ELR (cell line): Measurements from ENCODE around the gene NUP214.
"Not testable (repeated sequence)": the region's sequence is repeated elsewhere in the genome, so short reads cannot be mapped to it uniquely, and the experiment has no call there.

Experiments
- DNase-seq: peaks from one replicate; pipeline ENCODE4 v3.0.0-alpha.2; 2015; ENCODE audit warnings: low read depth

The NUP214 gene

GRCh38 chr9:131116281-131117120 lies 8.9 kb upstream of the NUP214 start:
- DNase-seq: no peak

DNA sequence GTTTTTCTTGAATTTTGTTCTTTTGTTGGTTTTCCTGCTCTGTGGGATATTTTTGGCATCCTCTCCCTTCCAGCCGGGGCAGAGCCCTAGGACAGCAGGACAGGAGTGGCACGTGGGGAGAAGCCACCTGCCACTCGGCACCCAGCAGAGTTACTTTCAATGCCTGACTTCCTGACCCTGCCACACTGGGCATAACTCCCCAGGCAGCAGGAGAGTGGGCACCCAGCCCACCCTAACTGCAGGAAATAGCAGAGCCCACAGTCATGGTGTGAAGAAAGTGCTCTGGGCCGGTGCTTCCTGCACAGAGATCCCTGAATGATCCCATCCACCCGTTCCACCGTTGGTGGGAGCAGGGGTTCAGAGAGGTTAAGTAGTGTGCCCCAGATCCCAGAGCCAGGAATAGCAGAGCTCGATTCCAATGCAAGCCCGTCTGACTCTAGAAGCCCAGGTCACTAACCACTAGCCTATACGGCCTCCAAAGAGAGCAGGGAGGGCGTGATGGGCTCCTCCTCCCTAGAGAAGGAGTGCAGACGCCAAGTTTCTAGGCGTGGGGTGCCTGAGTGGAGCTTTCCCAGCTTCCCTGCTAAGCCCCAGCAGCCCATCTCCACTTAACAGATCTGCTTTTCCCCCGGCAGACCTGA lies 8.1 kb upstream of the NUP214 start:
- no peak for DNase-seq

- no peak for DNase-seq
These were observed 7.6 kb upstream of the NUP214 start for GRCh38 chr9:131117762-131118145.

DNA sequence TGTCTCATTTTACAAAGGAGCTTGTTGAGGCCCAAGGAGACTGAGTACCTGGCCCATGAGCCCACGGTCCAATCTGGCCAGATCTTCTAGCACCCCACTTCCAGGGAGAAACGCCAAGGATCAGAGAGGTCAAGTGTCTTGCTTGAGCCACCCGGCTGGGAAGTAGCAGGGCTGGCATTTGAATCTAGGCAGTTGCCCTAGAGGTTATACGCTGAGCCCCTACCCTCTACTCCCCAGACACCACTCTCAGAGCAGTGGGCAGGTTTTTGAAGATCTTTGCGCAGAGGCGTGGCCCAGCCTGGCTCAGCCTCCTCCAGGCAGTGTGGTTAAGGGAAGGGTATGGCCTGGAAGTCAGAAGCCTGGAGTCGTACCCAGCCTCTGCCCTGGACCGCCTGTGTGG lies 5.8 kb upstream of the NUP214 start:
- no peak for DNase-seq

- no peak for DNase-seq
These were observed 4.7 kb upstream of the NUP214 start for GRCh38 chr9:131120620-131121228.

- no peak for DNase-seq
These were observed 4.0 kb upstream of the NUP214 start for GRCh38 chr9:131121346-131121745.

DNA sequence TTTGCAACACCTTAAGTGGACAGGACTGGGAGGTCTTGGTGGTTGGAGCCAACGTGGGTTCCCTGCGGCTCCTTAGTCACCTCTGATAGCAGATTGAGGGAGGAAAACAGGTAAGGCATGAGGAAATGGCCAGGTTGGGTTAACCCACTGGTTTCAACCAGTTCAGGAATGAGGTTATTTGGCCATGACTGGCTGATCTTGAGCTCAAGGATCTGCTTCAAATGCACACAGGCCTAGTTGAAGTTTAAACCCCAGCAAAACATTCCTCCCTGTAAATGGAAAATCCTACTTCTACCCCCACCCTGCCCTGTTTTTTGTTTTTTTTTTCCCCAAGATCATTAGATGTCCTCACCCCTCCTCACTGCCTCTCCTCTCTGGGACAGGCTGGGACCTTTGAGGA lies 3.2 kb upstream of the NUP214 start:
- no peak for DNase-seq

- no peak for DNase-seq
These were observed 423 bp upstream of the NUP214 start for GRCh38 chr9:131125038-131125287.

GRCh38 chr9:131126059-131126426 lies 657 bp downstream of the NUP214 start:
- DNase-seq: no peak

GRCh38 chr9:131129183-131129582 lies 3.8 kb downstream of the NUP214 start:
- no peak for DNase-seq

DNA sequence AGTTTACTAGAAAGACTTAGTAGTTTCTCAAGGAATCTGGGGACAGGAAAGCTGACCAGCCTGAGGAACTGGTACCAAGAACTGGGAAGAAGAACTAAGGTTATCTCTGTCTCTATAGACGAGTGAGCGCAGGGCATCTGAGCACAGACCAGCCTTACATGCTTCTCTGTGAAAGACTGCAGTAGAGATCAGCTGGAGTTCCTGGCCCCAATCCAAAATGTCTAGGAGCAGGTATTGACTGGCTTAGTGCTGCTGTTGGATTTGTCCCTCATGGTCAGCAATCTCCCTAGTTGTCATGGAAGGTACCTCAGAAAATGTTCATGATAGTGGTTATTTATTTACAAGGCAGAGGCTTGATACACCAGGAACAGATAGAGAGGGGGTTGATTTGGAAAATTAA lies 13.3 kb downstream of the NUP214 start:
- DNase-seq: no peak

GRCh38 chr9:131140112-131140511 lies 14.7 kb downstream of the NUP214 start:
- no peak for DNase-seq

DNA sequence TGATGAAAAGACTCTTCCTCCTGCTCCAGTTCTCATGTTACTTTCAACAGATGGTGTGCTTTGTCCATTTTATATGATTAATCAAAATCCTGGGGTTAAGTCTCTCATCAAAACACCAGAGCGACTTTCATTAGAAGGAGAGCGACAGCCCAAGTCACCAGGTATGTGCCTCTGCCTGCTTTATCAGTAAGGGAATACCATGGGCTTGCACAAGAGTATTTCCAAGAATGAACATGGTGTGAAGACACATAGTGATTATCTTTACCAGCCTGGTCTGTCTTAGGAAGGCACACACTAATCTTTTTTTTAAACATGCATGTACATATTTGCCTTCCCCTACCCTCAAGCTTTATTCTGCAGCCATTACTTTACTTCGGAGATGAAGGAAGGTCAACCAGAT lies 15.2 kb downstream of the NUP214 start:
- DNase-seq: no peak

DNA sequence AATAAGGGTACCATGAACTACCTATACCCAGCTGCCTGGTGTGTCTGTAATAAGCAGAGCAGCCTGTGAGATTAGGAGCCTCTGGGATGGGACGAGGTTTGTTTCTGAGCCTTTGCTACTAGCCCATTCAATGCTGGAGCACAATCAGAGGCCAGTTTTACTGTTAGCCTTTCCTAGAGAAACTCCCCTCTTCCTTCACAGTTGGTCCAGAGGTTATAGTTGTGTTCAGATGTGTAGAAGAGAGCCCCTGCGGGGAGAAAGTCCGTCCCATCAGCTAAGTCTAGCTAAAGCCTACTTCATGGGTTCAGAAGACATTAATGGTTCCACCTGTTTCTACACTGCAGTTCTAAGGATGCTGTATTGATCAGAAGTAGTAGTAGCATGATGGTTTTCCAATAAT lies 16.8 kb downstream of the NUP214 start:
- no peak for DNase-seq

- DNase-seq: no peak
These were observed 18.8 kb downstream of the NUP214 start for GRCh38 chr9:131144201-131144600.

DNA sequence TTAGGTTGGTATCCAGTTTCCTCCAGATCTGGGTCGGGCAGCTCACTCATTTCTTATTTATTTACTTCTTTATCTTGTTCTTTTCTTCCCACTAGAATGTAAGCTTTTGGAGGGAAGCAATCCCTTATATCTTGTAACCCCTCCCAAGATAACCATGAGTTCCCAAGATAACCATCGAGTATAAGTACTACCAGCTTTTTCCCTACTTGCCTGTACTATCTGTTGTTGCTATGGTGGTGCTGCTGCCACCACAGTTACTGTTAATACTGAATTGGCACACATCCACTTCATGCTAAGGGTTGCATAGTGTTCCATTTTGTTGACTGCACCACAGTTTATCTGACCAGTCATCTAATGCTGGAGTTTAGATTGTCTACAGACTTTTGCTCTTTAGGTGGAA lies 19.9 kb downstream of the NUP214 start:
- no peak for DNase-seq

- no peak for DNase-seq
These were observed 20.8 kb downstream of the NUP214 start for GRCh38 chr9:131146186-131146585.

- DNase-seq: no peak
These were observed 22.9 kb downstream of the NUP214 start for GRCh38 chr9:131148276-131148675.

DNA sequence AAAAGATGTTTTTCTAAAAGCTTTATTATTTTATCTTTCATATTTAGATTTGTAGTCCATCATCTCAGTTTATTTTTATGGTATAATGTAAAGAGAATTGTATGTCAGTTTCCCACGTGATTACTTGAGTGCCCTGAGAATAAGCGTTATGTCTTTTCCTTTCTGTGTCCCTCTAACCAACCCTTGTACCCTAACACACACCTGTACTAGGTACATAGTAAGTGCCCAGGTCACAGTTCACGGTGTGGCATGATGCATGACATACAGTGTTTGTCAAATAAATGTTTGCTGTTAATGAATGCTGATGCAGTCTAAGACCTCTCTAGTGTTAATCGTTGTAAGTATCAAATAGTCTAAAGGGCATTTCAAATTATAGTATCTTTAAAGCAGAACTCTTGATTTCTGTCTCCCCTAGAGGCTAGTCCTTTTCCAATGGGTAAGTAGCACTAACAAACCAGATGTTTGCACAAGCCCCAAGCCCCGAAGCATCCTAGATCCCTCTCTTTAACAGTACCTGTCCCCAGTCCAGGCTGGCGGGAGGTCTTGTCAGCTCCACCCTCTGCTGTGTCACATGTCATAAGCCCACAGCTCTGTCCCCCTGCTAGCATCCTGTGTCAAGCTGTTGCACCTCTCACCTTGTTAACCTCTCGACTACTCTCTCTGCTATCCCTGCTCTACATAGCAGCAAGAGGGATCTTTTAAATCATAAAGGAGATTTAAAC lies 23.7 kb downstream of the NUP214 start:
- DNase-seq: no peak

DNA sequence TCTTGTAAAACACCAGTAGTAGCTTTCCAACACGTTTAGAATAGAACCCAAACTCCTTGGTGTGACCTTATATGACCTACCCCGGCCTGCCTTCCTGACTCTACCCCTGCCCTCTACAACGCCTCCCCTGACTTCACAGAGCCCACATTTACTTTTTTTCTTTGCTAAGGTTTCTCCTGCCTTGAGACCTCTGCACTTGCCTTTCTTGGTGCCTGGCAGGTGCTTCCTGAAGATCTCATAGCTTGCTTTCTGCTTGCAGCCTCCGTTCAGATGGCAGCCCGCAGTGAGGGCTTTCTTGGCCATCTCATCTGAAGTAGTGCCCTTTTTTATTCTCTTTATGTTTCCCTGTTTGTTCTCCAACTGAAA lies 24.3 kb downstream of the NUP214 start:
- no peak for DNase-seq

GRCh38 chr9:131153595-131153994 lies 28.2 kb downstream of the NUP214 start:
- DNase-seq: no peak

GRCh38 chr9:131158673-131159072 lies 33.3 kb downstream of the NUP214 start:
- DNase-seq: not testable (repeated sequence)
